GM23338 (cell line): ENCODE measurements around the gene GLIS2. TPM values are rescaled to one million over a fixed set of nuclear protein-coding genes. Genes with fewer than 3 reads are reported as not detected.

Source experiments
- ATAC-seq: fragments of 200-7000 bp; cut with Tn5 transposase; 3 replicates; pipeline ENCODE4 v1.9.1; 2020
- DNase-seq: peaks from one replicate; pipeline ENCODE4 v3.0.0-alpha.2; 2015; ENCODE audit warnings: low spot score
- H2AFZ ChIP-seq: fragments of 200-600 bp; sonication (generic); 2 replicates; pipeline ENCODE4 v1.8.0; 2016; ENCODE audit warnings: antibody characterized with exemption, mild to moderate bottlenecking, moderate library complexity
- H3F3A ChIP-seq: fragments of 200-600 bp; sonication (generic); replicated peaks from 2 replicates; pipeline ENCODE4 v1.8.0; 2017; ENCODE audit warnings: antibody characterized with exemption, mixed run types, low read depth
- H3K27ac ChIP-seq: fragments of 200-600 bp; sonication (generic); 2 replicates; pipeline ENCODE4 v1.6.1; 2016; ENCODE audit warnings: low read depth
- H3K27me3 ChIP-seq: fragments of 200-600 bp; sonication (generic); 2 replicates; pipeline ENCODE4 v1.8.0; 2016; ENCODE audit warnings: mild to moderate bottlenecking, mixed run types, moderate library complexity; ENCODE audit not compliant: insufficient read depth
- H3K36me3 ChIP-seq: fragments of 200-600 bp; sonication (generic); 2 replicates; pipeline ENCODE4 v1.8.0; 2016; ENCODE audit warnings: mild to moderate bottlenecking; ENCODE audit not compliant: insufficient read depth
- H3K4me1 ChIP-seq: fragments of 200-600 bp; sonication (generic); 2 replicates; pipeline ENCODE4 v1.8.0; 2016; ENCODE audit warnings: mild to moderate bottlenecking, moderate library complexity; ENCODE audit not compliant: insufficient read depth
- H3K4me2 ChIP-seq: fragments of 200-600 bp; sonication (generic); 2 replicates; pipeline ENCODE4 v1.7.1; 2017; ENCODE audit warnings: mixed run types
- H3K4me3 ChIP-seq: fragments of 200-600 bp; sonication (generic); 2 replicates; pipeline ENCODE4 v1.6.1; 2016; ENCODE audit warnings: mixed run types
- H3K79me2 ChIP-seq: fragments of 200-600 bp; sonication (generic); replicated peaks from 2 replicates; pipeline ENCODE4 v1.8.0; 2017; ENCODE audit warnings: mild to moderate bottlenecking; ENCODE audit not compliant: insufficient read depth
- H3K9me2 ChIP-seq: fragments of 200-600 bp; sonication (generic); 2 replicates; pipeline ENCODE4 v1.8.0; 2017; ENCODE audit not compliant: insufficient read depth
- H4K20me1 ChIP-seq: fragments of 200-600 bp; sonication (generic); replicated peaks from 2 replicates; pipeline ENCODE4 v1.8.0; 2017; ENCODE audit warnings: mild to moderate bottlenecking; ENCODE audit not compliant: insufficient read depth
- H3K27ac Mint-ChIP-seq: 2 replicates; pipeline ENCODE4 v1.8.0; 2020; ENCODE audit warnings: inconsistent platforms, mild to moderate bottlenecking, moderate library complexity, mixed read lengths
- H3K27me3 Mint-ChIP-seq: 3 replicates; pipeline ENCODE4 v1.8.0; 2022; ENCODE audit warnings: low read depth, mild to moderate bottlenecking, moderate library complexity, mixed read lengths, inconsistent platforms; ENCODE audit not compliant: insufficient read depth, poor library complexity
- H3K36me3 Mint-ChIP-seq: 3 replicates; pipeline ENCODE4 v1.8.0; 2021; ENCODE audit warnings: low read depth, mild to moderate bottlenecking, inconsistent platforms, moderate library complexity, mixed read lengths
- H3K4me1 Mint-ChIP-seq: 3 replicates; pipeline ENCODE4 v1.8.0; 2020; ENCODE audit warnings: mild to moderate bottlenecking, inconsistent platforms, mixed read lengths
- H3K4me3 Mint-ChIP-seq: 3 replicates; pipeline ENCODE4 v1.8.0; 2021; ENCODE audit warnings: moderate library complexity, mild to moderate bottlenecking, inconsistent platforms, mixed read lengths
- H3K9me3 Mint-ChIP-seq: 3 replicates; pipeline ENCODE4 v1.8.0; 2020; ENCODE audit warnings: moderate library complexity, mild to moderate bottlenecking, inconsistent platforms, mixed read lengths
- CREB1 ChIP-seq: fragments of 250-450 bp; sonication (Bioruptor Pico); IDR thresholded peaks from 2 replicates; pipeline ENCODE4 v1.5.0; 2020; ENCODE audit warnings: low read depth, mild to moderate bottlenecking, moderate library complexity
- CTCF ChIP-seq, 2 experiments: fragments of 200-600 bp in 1 of 2; sonication (generic) in 1 of 2; conservative IDR thresholded peaks; 2 replicates each; pipeline versions ENCODE4 v1.5.1 to v1.6.1; 2016 to 2017; ENCODE audit warnings: antibody characterized with exemption in 2 of 2, low read depth in 2 of 2, mild to moderate bottlenecking in 2 of 2, moderate library complexity in 1 of 2
- ETS1 ChIP-seq: IDR thresholded peaks from 2 replicates; pipeline ENCODE4 v1.6.1; 2016; ENCODE audit warnings: antibody characterized with exemption
- EZH2 ChIP-seq: fragments of 200-600 bp; sonication (generic); IDR thresholded peaks from one replicate; pipeline ENCODE4 v1.8.0; 2017; ENCODE audit warnings: antibody characterized with exemption, mild to moderate bottlenecking, low read depth; ENCODE audit not compliant: unreplicated experiment
- EZH2phosphoT487 ChIP-seq: fragments of 200-600 bp; sonication (generic); IDR thresholded peaks from one replicate; pipeline ENCODE4 v1.8.1; 2018; ENCODE audit warnings: antibody characterized with exemption; ENCODE audit not compliant: unreplicated experiment
- JUNB ChIP-seq: IDR thresholded peaks from one replicate; pipeline ENCODE4 v1.6.1; 2016; ENCODE audit warnings: antibody characterized with exemption; ENCODE audit not compliant: unreplicated experiment
- NANOG ChIP-seq: IDR thresholded peaks from 2 replicates; pipeline ENCODE4 v1.6.1; 2016; ENCODE audit warnings: antibody characterized with exemption, borderline replicate concordance
- POLR2AphosphoS5 ChIP-seq: IDR thresholded peaks from 2 replicates; pipeline ENCODE4 v1.6.1; 2016; ENCODE audit warnings: antibody characterized with exemption, low read depth
- STAT1 ChIP-seq: IDR thresholded peaks from one replicate; pipeline ENCODE4 v1.6.1; 2016; ENCODE audit warnings: antibody characterized with exemption; ENCODE audit not compliant: unreplicated experiment
- ZNF114 ChIP-seq: fragments of 250-450 bp; sonication (Bioruptor Pico); IDR thresholded peaks from 2 replicates; pipeline ENCODE4 v1.5.0; 2020; ENCODE audit warnings: mild to moderate bottlenecking, moderate library complexity
- ZNF331 ChIP-seq: fragments of 250-450 bp; sonication (Bioruptor Pico); IDR thresholded peaks from 2 replicates; pipeline ENCODE4 v1.5.0; 2020; ENCODE audit warnings: low read depth, mild to moderate bottlenecking, moderate library complexity
- ZNF462 ChIP-seq: fragments of 250-450 bp; sonication (Bioruptor Pico); IDR thresholded peaks from 2 replicates; pipeline ENCODE4 v1.5.0; 2020; ENCODE audit warnings: mild to moderate bottlenecking, moderate library complexity
- polyA plus RNA-seq: library from polyadenylated mRNA; unstranded; fragments of >200 nt; fragmentation: Nextera tagmentation; extraction: Ambion mirVana; gene quantifications from 2 replicates; pipeline ENCODE4 v1.2.1, GENCODE V29; 2016
- total RNA-seq: library from RNA; depleted of rRNA; stranded (reverse); fragments of >200 nt; shearing (Covaris generic); gene quantifications from 2 replicates; pipeline ENCODE4 v1.2.3, GENCODE V29; 2014
- TF ChIP-seq, protein P1 (sequence below): IDR thresholded peaks from one replicate; pipeline ENCODE4 v1.6.1; 2018; ENCODE audit warnings: antibody characterized with exemption; ENCODE audit not compliant: unreplicated experiment

GLIS2 gene
- total and polyA plus RNA-seq, 2 experiments from 2014 or later = 8.2 to 10.2 TPM

GRCh38 chr16:4323071-4323844 lies 7.4 kb downstream of the GLIS2 start:
- Histone ChIP-seq H3K9me2 (no peaks in the 10 kb centered on the region), H3K4me1 (peaks cover 35% of the 10 kb centered on the region), H3K4me3 (no peak overlapping the region), H3K27me3 (no peaks in the 10 kb centered on the region), H3K27ac (0 out of 2 replicates have a peak overlapping the region, but pooled peaks have one; percentile 39), H3K4me2 (peak overlapping the region; percentile 73), H4K20me1 (peaks cover 3% of the 10 kb centered on the region; the same call in 1 of the 2 replicates), H3F3A (peaks cover 7% of the 10 kb centered on the region), H3K79me2 (peaks cover 74% of the 10 kb centered on the region), H2AFZ (no peak overlapping the region), H3K36me3 (no peaks in the 10 kb centered on the region)
- H3K27ac Mint-ChIP-seq = no peak overlapping the region
- H3K9me3 Mint-ChIP-seq = no peaks in the 10 kb centered on the region
- no peaks in the 10 kb centered on the region for H3K36me3 Mint-ChIP-seq
- H3K27me3 Mint-ChIP-seq = peaks cover 8% of the 10 kb centered on the region
- ATAC-seq (no peak), DNase-seq (no peak)
- TF ChIP-seq ETS1 = no peak
- no peak for TF ChIP-seq EZH2phosphoT487
- TF ChIP-seq, protein P1, sequence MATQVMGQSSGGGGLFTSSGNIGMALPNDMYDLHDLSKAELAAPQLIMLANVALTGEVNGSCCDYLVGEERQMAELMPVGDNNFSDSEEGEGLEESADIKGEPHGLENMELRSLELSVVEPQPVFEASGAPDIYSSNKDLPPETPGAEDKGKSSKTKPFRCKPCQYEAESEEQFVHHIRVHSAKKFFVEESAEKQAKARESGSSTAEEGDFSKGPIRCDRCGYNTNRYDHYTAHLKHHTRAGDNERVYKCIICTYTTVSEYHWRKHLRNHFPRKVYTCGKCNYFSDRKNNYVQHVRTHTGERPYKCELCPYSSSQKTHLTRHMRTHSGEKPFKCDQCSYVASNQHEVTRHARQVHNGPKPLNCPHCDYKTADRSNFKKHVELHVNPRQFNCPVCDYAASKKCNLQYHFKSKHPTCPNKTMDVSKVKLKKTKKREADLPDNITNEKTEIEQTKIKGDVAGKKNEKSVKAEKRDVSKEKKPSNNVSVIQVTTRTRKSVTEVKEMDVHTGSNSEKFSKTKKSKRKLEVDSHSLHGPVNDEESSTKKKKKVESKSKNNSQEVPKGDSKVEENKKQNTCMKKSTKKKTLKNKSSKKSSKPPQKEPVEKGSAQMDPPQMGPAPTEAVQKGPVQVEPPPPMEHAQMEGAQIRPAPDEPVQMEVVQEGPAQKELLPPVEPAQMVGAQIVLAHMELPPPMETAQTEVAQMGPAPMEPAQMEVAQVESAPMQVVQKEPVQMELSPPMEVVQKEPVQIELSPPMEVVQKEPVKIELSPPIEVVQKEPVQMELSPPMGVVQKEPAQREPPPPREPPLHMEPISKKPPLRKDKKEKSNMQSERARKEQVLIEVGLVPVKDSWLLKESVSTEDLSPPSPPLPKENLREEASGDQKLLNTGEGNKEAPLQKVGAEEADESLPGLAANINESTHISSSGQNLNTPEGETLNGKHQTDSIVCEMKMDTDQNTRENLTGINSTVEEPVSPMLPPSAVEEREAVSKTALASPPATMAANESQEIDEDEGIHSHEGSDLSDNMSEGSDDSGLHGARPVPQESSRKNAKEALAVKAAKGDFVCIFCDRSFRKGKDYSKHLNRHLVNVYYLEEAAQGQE = no peak
- TF ChIP-seq EZH2 = no peak
- no peak for TF ChIP-seq JUNB
- no peak for TF ChIP-seq POLR2AphosphoS5
- no peak for TF ChIP-seq ZNF114
- no peak for TF ChIP-seq NANOG
- TF ChIP-seq CTCF (conservative IDR thresholded peaks at IDR 0.05; ENCODE audit: low read depth in 2 of 2) = no peak
- no peak for TF ChIP-seq ZNF331
- no peak for TF ChIP-seq CREB1
- TF ChIP-seq ZNF462 = no peak
- TF ChIP-seq STAT1 = no peak
- H3K4me3 Mint-ChIP-seq = no peak overlapping the region
- peaks cover 17% of the 10 kb centered on the region for H3K4me1 Mint-ChIP-seq
